K562 (cell line): ENCODE results near the gene SAT1. TPM values are rescaled to one million over a fixed set of nuclear protein-coding genes. Genes with fewer than 3 reads are reported as not detected.

ENCODE experiments used
- ATAC-seq: fragments of 200-7000 bp; cut with Tn5 transposase; 3 replicates; pipeline ENCODE4 v1.9.1; 2020; ENCODE audit warnings: moderate library complexity
- BruUV-seq: library from RNA; stranded (reverse); fragments of 400-500 nt; replicated peaks from 2 replicates; lab custom pipeline; 2021; lab: Mats Ljungman, UMichigan
- CTCF ChIA-PET: fragments of 300-600 bp; formaldehyde crosslinking; extraction: SDS; loops from one replicate; lab custom pipeline; 2021; ENCODE audit warnings: low intra/inter-chr PET ratio; lab: Yijun Ruan, JAX
- POLR2A ChIA-PET: fragments of 300-600, 350-650 bp; sonication (Branson Sonifier 250); formaldehyde crosslinking; extraction: SDS; loops from one replicate; lab custom pipeline; 2021; ENCODE audit warnings: antibody characterized with exemption, inconsistent platforms; lab: Yijun Ruan, JAX
- DNase-seq, 4 experiments: peaks; one replicate each; pipeline versions ENCODE4 v3.0.0 to v3.0.0-alpha.2; 2011 to 2018; ENCODE audit warnings: low spot score in 3 of 4, mixed read lengths in 3 of 4; ENCODE audit errors: extremely low read depth in 1 of 4
- FAIRE-seq: peaks from 2 replicates; lab custom pipeline; 2011; peaks lifted over from hg19 to GRCh38; lab: Jason Lieb, UNC
- H2AFZ ChIP-seq: 2 replicates; pipeline ENCODE4 v1.6.0; 2011; ENCODE audit warnings: low read depth, low read length, control low read depth, inconsistent platforms
- H3K27ac ChIP-seq: fragments of 200-600 bp; 3 replicates; pipeline ENCODE4 v1.8.0; 2011; ENCODE audit warnings: low read depth, mild to moderate bottlenecking, control low read depth, inconsistent platforms, low read length, moderate library complexity, mixed read lengths; ENCODE audit errors: extremely low read depth
- H3K27me3 ChIP-seq, 2 experiments: fragments of 300-600 bp in 1 of 2; 2 replicates in 1 of 2; 3 replicates in 1 of 2; pipeline versions ENCODE4 v1.6.0 to v1.8.0; 2011; ENCODE audit warnings: inconsistent platforms in 2 of 2, low read length in 2 of 2, mild to moderate bottlenecking in 1 of 2, mixed read lengths in 1 of 2, moderate library complexity in 1 of 2; ENCODE audit not compliant: control insufficient read depth in 2 of 2, insufficient read depth in 2 of 2
- H3K36me3 ChIP-seq: fragments of 300-600 bp; 3 replicates; pipeline ENCODE4 v1.8.0; 2011; ENCODE audit warnings: mild to moderate bottlenecking, low read length, inconsistent platforms; ENCODE audit not compliant: control insufficient read depth, insufficient read depth
- H3K4me1 ChIP-seq, 2 experiments: fragments of 200-600 bp in 1 of 2; replicated peaks in 1 of 2; 2 replicates in 1 of 2; 3 replicates in 1 of 2; pipeline versions ENCODE4 v1.5.1 to v1.8.0; 2011; ENCODE audit warnings: inconsistent platforms in 2 of 2, low read length in 2 of 2, mild to moderate bottlenecking in 1 of 2, mixed read lengths in 1 of 2, moderate library complexity in 1 of 2; ENCODE audit not compliant: control insufficient read depth in 2 of 2, insufficient read depth in 2 of 2
- H3K4me2 ChIP-seq: 2 replicates; pipeline ENCODE4 v1.6.1; 2011; ENCODE audit warnings: low read length, control low read depth, inconsistent platforms, mixed read lengths; ENCODE audit not compliant: insufficient read depth
- H3K4me3 ChIP-seq: fragments of 200-600 bp; sonication (generic), shearing (Covaris generic); 2 replicates; pipeline ENCODE4 v1.5.1; 2016; ENCODE audit warnings: control low read depth, inconsistent platforms
- H3K79me2 ChIP-seq: fragments of 200-600 bp; 3 replicates; pipeline ENCODE4 v1.8.0; 2011; ENCODE audit warnings: low read length, inconsistent platforms; ENCODE audit not compliant: control insufficient read depth, insufficient read depth
- H3K9ac ChIP-seq, 2 experiments: 2 replicates each; pipeline versions ENCODE4 v1.6.0 to v1.6.1; 2011; ENCODE audit warnings: low read depth in 2 of 2, low read length in 2 of 2, control low read depth in 1 of 2, inconsistent platforms in 1 of 2, mild to moderate bottlenecking in 1 of 2, mixed read lengths in 1 of 2; ENCODE audit not compliant: insufficient read depth in 1 of 2
- H3K9me1 ChIP-seq: one replicate; pipeline ENCODE4 v1.6.0; 2011; ENCODE audit warnings: inconsistent platforms, mild to moderate bottlenecking, low read length, moderate library complexity; ENCODE audit not compliant: control insufficient read depth, insufficient read depth
- H3K9me3 ChIP-seq: replicated peaks from 2 replicates; pipeline ENCODE4 v1.5.1; 2011; ENCODE audit warnings: low read depth, low read length, inconsistent platforms; ENCODE audit not compliant: control insufficient read depth, insufficient read depth
- H4K20me1 ChIP-seq: replicated peaks from 2 replicates; pipeline ENCODE4 v1.6.1; 2011; ENCODE audit warnings: low read length, inconsistent platforms, mixed read lengths; ENCODE audit not compliant: control insufficient read depth, insufficient read depth
- ATF7 ChIP-seq: fragments of 450-650 bp; IDR thresholded peaks from 2 replicates; pipeline ENCODE4 v1.7.1; 2014; ENCODE audit warnings: mild to moderate bottlenecking, moderate library complexity
- DPF2 ChIP-seq: fragments of 450-650 bp; IDR thresholded peaks from 2 replicates; pipeline ENCODE4 v1.6.1; 2016
- EP300 ChIP-seq: IDR thresholded peaks from 2 replicates; pipeline ENCODE4 v1.6.1; 2012; ENCODE audit warnings: low read length, improper control_type of control experiment
- GABPA ChIP-seq: fragments of 200-800 bp; sonication (Bioruptor generic); conservative IDR thresholded peaks from 2 replicates; pipeline ENCODE4 v1.6.1; 2016; ENCODE audit warnings: low read depth, missing genetic modification characterization, missing compliant biosample characterization
- HMGN3 ChIP-seq: IDR thresholded peaks from 2 replicates; pipeline ENCODE4 v1.6.1; 2011; ENCODE audit warnings: borderline replicate concordance, low read depth, mild to moderate bottlenecking, mixed read lengths, low read length; ENCODE audit not compliant: insufficient read length; ENCODE audit errors: extremely low read depth
- JUND ChIP-seq, 2 experiments: IDR thresholded peaks; 2 replicates in 1 of 2; 3 replicates in 1 of 2; pipeline ENCODE4 v1.6.1; 2011; ENCODE audit warnings: borderline replicate concordance in 2 of 2, low read depth in 2 of 2, low read length in 2 of 2, improper control_type of control experiment in 1 of 2, missing biosample characterization in 1 of 2, missing genetic modification characterization in 1 of 2, missing genetic modification reagents in 1 of 2
- MEIS2 ChIP-seq: fragments of 450-650 bp; IDR thresholded peaks from 2 replicates; pipeline ENCODE4 v1.6.1; 2014; ENCODE audit warnings: mild to moderate bottlenecking; ENCODE audit not compliant: partially characterized antibody
- MTA2 ChIP-seq: fragments of 450-650 bp; IDR thresholded peaks from 2 replicates; pipeline ENCODE4 v1.6.1; 2016; ENCODE audit warnings: low read depth
- NBN ChIP-seq: fragments of 450-650 bp; IDR thresholded peaks from 2 replicates; pipeline ENCODE4 v1.6.1; 2016; ENCODE audit warnings: low read depth, mild to moderate bottlenecking
- PCBP1 ChIP-seq: fragments of 200-400 bp; formaldehyde crosslinking; IDR thresholded peaks from 2 replicates; pipeline ENCODE4 v1.6.1; 2018; ENCODE audit warnings: mild to moderate bottlenecking, low read depth, low read length; ENCODE audit not compliant: poor library complexity, severe bottlenecking
- PHTF2 ChIP-seq: fragments of 250-450 bp; sonication (Bioruptor Pico); IDR thresholded peaks from 2 replicates; pipeline ENCODE4 v1.5.0; 2021; ENCODE audit warnings: mild to moderate bottlenecking
- POLR2H ChIP-seq: IDR thresholded peaks from 2 replicates; pipeline ENCODE4 v1.6.1; 2016; ENCODE audit warnings: missing genetic modification characterization, low read depth, mild to moderate bottlenecking, control low read depth, missing compliant biosample characterization, moderate library complexity
- TRIM24 ChIP-seq, 2 experiments: fragments of 450-650 bp; IDR thresholded peaks; 2 replicates each; pipeline ENCODE4 v1.6.1; 2016
- USF1 ChIP-seq: sonication (generic); formaldehyde crosslinking; IDR thresholded peaks from 2 replicates; pipeline ENCODE4 v1.9.0; 2022; ENCODE audit warnings: mild to moderate bottlenecking, missing genetic modification reagents
- ZNF197 ChIP-seq: fragments of 200-800 bp; sonication (Bioruptor generic); IDR thresholded peaks from 2 replicates; pipeline ENCODE4 v1.6.1; 2016; ENCODE audit warnings: low read depth, missing genetic modification characterization, missing compliant biosample characterization
- ZNF384 ChIP-seq: IDR thresholded peaks from 2 replicates; pipeline ENCODE4 v1.6.1; 2012; ENCODE audit warnings: low read depth, low read length, improper control_type of control experiment
- ZNF41 ChIP-seq: fragments of 250-450 bp; sonication (Bioruptor Pico); conservative IDR thresholded peaks from 2 replicates; pipeline ENCODE4 v1.4.0; 2020; ENCODE audit warnings: mild to moderate bottlenecking
- WGBS: fragments of 100-300 bp; shearing (Covaris generic); methylation state at CpG from one replicate; pipeline ENCODE4 v1.1.6; 2016; ENCODE audit warnings: low coverage, mixed read lengths; ENCODE audit not compliant: insufficient coverage; ENCODE audit errors: missing lambda C conversion rate; 5-methylcytosine and 5-hydroxymethylcytosine counted together
- in situ Hi-C: fragments of 300-500 bp; cut with MboI; formaldehyde crosslinking; loops from 4 replicates; pipeline ENCODE4 v1.15.0; 2018; ENCODE audit warnings: inconsistent platforms, mixed read lengths
- intact Hi-C: fragments of 100-400 bp; cut with micrococcal nuclease; formaldehyde crosslinking; loops from 2 replicates; pipeline ENCODE4 v1.14.2; 2022
- polyA plus RNA-seq, 8 experiments: library from polyadenylated mRNA; depleted of rRNA in 4 of 8; stranded (reverse) in 5 of 8; unstranded in 3 of 8; fragments of >200 nt; fragmentation: Nextera tagmentation in 2 of 8; fragmentation: Illumina TruSeq in 1 of 8; extraction: Ambion mirVana in 2 of 8; extraction: Trizol in 1 of 8; gene quantifications; 2 replicates each; pipeline versions ENCODE4 v1.2.1 to v1.2.3, GENCODE V29; 2011 to 2014; ENCODE audit warnings: inconsistent platforms in 1 of 8, missing spikeins in 1 of 8
- total RNA-seq, 7 experiments: library from RNA; depleted of rRNA in 6 of 7; stranded (reverse); fragments of >200 nt in 6 of 7; fragmentation: Illumina TruSeq in 2 of 7; extraction: Trizol in 2 of 7; gene quantifications; 2 replicates each; pipeline versions ENCODE4 v1.2.1 to v1.2.3, GENCODE V29; 2011 to 2021; ENCODE audit warnings: low replicate concordance in 1 of 7
- TF ChIP-seq, protein P1 (sequence below): fragments of 250-450 bp; sonication (Bioruptor Pico); IDR thresholded peaks from 2 replicates; pipeline ENCODE4 v1.9.0; 2021; ENCODE audit warnings: mild to moderate bottlenecking

The SAT1 gene
- total and polyA plus RNA-seq, 9 of the 15 experiments (the other 6 are each of a cell fraction or from before 2014, with no cell fraction given): 47.4 to 194 (median 74.1) TPM

DNA sequence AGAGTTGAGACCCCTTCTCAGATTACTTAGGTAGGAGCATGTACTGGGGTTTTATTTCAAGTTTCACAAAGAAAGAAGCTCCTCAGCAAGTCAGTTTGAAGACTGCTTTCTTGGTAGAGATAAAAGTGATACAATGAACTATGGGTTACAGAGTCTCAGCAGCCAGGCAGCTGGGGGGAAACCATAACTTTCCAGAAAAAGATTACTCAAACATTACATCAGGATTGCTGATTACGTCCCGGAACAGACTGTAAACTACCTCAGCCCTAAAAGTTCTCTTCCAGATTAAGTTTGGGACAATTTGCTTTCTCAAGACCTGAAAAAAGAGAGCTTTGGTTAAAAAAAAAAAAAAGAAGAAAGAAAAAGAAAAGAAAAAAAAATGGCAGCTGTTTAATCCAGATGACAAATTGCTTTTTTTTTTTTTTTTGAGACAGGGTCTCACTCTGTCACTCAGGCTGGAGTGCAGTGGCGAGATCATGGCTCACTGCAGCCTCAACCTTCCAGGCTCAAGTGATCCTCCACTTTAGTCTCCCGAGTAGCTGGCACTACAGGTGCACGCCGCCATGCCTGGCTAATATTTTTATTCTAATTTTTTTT is 16.6 kb downstream of the SAT1 start:
- Histone ChIP-seq H3K79me2 (no peaks in the 10 kb centered on the region), H3K27ac (peak overlapping the region; percentile 48; the same call in 1 of the 3 replicates), H3K4me2 (no peak overlapping the region), H3K9ac (no peak overlapping the region), H3K9me3 (no peaks in the 10 kb centered on the region), H4K20me1 (no peaks in the 10 kb centered on the region), H3K4me1 (peaks cover 0 to 5% of the 10 kb centered on the region in 2 experiments; a peak in 3 of 5 replicates), H3K27me3 (no peaks in the 10 kb centered on the region), H3K4me3 (no peak overlapping the region), H3K36me3 (no peaks in the 10 kb centered on the region), H3K9me1 (no peaks in the 10 kb centered on the region), H2AFZ (peak overlapping the region; percentile 72)
- ChIA-PET POLR2A (interaction anchor here (0.6 to 1.4 kb wide), 5 partner anchors 15 to 1484 kb away, joined by 3 to 5 read pairs (median 3); partner anchors contain the start of genes APOO, CXorf58 and SAT1), CTCF (no interaction called here)
- intact Hi-C loops (no loop called here), in situ Hi-C loops (no loop called here)
- no TSS peak for BruUV-seq
- DNase-seq: peak in 2 of 4 experiments; percentile 17 to 30
- ATAC-seq: peak; percentile 76
- 14% methylated on average over 3 of the region's 6 CpGs for WGBS
- no peak for FAIRE-seq
- TF ChIP-seq MEIS2 (peak; percentile 48), ZNF197 (CRISPR knock-in tag) (0 out of 2 replicates have a peak, but pooled peaks have one; percentile 23), NBN (no peak), GABPA (tag) (0 out of 2 replicates have a peak, but pooled peaks have one; percentile 19), ATF7 (peak; percentile 65; the same call in 1 of the 2 replicates), POLR2H (tag) (0 out of 2 replicates have a peak, but pooled peaks have one; percentile 58), PCBP1 (no peak), ZNF41 (CRISPR knock-in tag) (no peak), PHTF2 (no peak), EP300 (peak; percentile 60; the same call in 1 of the 2 replicates), TRIM24 (IDR thresholded peaks at IDR 0.05) (peak in 1 of 2 experiments; percentile 52; a peak in 1 of 4 replicates), USF1 (no peak), DPF2 (peak; percentile 63; the same call in 1 of the 2 replicates), ZNF384 (peak; percentile 62), MTA2 (no peak), JUND (IDR thresholded peaks at IDR 0.05; ENCODE audit: borderline replicate concordance, low read depth, low read length) (peak; percentile 54; the same call in 1 of the 2 replicates), JUND (tag; IDR thresholded peaks at IDR 0.05; ENCODE audit: borderline replicate concordance, low read depth, low read length) (peak; percentile 55; the same call in 1 of the 3 replicates), HMGN3 (no peak)
- TF ChIP-seq, protein P1, sequence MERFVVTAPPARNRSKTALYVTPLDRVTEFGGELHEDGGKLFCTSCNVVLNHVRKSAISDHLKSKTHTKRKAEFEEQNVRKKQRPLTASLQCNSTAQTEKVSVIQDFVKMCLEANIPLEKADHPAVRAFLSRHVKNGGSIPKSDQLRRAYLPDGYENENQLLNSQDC (CRISPR knock-in tag): no peak
